Cardiac atrium fibroblast (primary cell): ENCODE data around the gene SPDYC. TPM values are rescaled to one million over a fixed set of nuclear protein-coding genes. Genes with fewer than 3 reads are reported as not detected.

Source experiments
- total RNA-seq: library from RNA; depleted of rRNA; stranded (reverse); fragments of >200 nt; gene quantifications from 2 replicates; pipeline ENCODE4 v1.2.3, GENCODE V29; 2015

The SPDYC gene, protein sequence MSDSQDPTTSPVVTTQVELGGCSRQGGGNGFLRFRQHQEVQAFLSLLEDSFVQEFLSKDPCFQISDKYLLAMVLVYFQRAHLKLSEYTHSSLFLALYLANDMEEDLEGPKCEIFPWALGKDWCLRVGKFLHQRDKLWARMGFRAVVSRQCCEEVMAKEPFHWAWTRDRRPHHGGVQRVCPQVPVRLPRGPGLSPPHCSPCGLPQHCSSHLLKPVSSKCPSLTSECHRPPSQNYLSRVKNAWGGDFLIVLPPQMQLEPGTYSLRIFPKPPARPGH
- not detected in 2 replicates for total RNA-seq

DNA sequence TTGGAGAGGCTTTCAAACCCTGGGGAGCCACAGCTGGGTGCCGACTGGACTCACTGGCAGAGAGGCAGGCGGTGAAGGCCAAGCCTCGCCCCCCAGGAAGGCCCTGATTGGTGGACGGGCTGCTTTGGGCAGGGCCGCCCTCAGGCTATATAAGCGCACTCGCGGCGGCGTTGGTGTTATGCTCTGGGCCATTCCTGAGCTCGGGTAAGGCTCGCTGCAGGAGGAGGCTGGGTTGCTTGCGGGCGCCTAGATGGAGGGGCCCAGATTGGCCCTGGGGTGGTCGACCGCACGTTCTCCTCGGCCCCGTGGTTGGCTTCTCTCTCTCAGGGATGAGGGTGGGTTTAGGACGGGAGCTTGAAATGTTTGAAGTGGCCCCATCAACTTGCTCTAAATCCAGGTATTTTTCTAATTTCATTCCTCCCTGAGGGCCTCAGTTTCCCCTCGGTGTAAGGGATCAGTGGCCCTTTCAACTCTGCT, at the start of gene SPDYC:
SPDYC (plus strand) TSS at position 176 of the 477 bp plus-strand sequence. CDS start 1,125 bp downstream, outside the sequence.

GRCh38 chr11:65121865-65122696, 48.0 kb upstream of the SPDYC start, which contains the start of the genes FAU and MRPL49:
TSS of gene FAU (minus strand) at chr11:65122134. CDS start at chr11:65121813, 321 bp downstream.
TSS of gene MRPL49 (plus strand) at chr11:65122321. CDS start at chr11:65122347, 26 bp downstream.

GRCh38 chr11:65134240-65134951, 35.6 kb upstream of the SPDYC start, which contains the start of gene SYVN1:
TSS of gene SYVN1 (minus strand) at chr11:65134519. CDS start at chr11:65133601, 918 bp downstream.

DNA sequence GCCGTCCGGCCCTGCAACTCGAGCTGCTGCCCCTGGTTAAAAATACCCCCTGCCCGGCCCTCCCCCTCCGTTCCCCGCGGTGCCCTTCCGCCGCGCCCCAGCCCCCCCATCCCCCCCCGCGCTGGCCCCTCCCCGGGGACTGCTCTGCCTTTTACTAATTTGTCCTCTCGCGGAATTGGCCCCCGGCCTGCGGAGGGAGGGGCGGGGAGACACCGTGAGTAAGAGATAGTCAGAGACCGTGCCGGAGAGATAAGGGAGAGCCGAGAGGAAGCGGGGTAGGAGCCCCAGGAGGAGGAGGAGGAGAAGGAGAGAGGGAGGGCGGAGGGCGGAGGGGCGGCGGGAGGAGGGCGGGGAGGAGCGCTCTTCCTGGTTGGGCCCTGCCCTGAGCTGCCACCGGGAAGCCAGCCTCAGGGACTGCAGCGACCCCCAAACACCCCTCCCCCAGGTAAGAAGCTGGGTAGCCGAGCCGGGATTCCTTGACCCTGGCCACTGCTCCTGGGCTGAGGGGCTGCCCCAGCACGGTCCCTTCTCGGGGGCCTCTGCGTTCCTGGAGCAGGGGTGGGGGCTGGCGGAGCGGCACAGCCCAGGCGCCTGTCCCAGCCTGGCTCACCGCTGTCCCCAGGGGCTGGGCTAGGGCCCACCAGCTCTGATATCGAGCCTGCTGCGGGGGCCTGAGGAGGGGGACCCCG, 11.7 kb downstream of the SPDYC start, which contains the start of gene CAPN1:
CAPN1 (plus strand) TSS at position 360 of the 689 bp plus-strand sequence. CDS start 774 bp downstream, outside the sequence.

Other genes starting within 250 kb of the SPDYC start
- 24.9 and 27.9 TPM in 2 replicates for gene PPP2R5B, start 245.5 kb upstream of the SPDYC start, total RNA-seq
- 2.6 TPM in 1 of 2 replicates, not detected in the other for gene GPHA2, start 234.3 kb upstream of the SPDYC start, total RNA-seq
- not detected in 2 replicates for gene MAJIN, start 198.1 kb upstream of the SPDYC start, total RNA-seq
- gene BATF2, start 173.3 kb upstream of the SPDYC start, total RNA-seq: 0.16 TPM in 1 of 2 replicates, not detected in the other
- gene ARL2, start 156.1 kb upstream of the SPDYC start, total RNA-seq: 97.5 and 157 TPM in 2 replicates
- gene SNX15, start 142.8 kb upstream of the SPDYC start, total RNA-seq: 10.0 and 12.8 TPM in 2 replicates
- gene SAC3D1, start 129.0 kb upstream of the SPDYC start, total RNA-seq: 10.4 and 10.5 TPM in 2 replicates
- 19.1 and 24.6 TPM in 2 replicates for gene NAALADL1, start 111.7 kb upstream of the SPDYC start, total RNA-seq
- 5.8 and 15.9 TPM in 2 replicates for gene CDCA5, start 86.2 kb upstream of the SPDYC start, total RNA-seq
- 52.3 and 67.3 TPM in 2 replicates for gene ZFPL1, start 86.0 kb upstream of the SPDYC start, total RNA-seq
- 231 and 236 TPM in 2 replicates for gene VPS51, start 74.0 kb upstream of the SPDYC start, total RNA-seq
- gene TM7SF2, start 58.4 kb upstream of the SPDYC start, total RNA-seq: 10.2 and 29.6 TPM in 2 replicates
- 10.1 and 13.8 TPM in 2 replicates for gene ZNHIT2, start 52.5 kb upstream of the SPDYC start, total RNA-seq
- 367 and 443 TPM in 2 replicates for gene FAU, start 48.1 kb upstream of the SPDYC start, total RNA-seq
- gene MRPL49, start 47.9 kb upstream of the SPDYC start, total RNA-seq: 35.7 and 41.5 TPM in 2 replicates
- 37.7 and 49.2 TPM in 2 replicates for gene SYVN1, start 35.7 kb upstream of the SPDYC start, total RNA-seq
- gene CAPN1, start 11.7 kb downstream of the SPDYC start, total RNA-seq: 134 and 170 TPM in 2 replicates
- gene POLA2, start 91.7 kb downstream of the SPDYC start, total RNA-seq: 2.7 and 5.3 TPM in 2 replicates
- gene CDC42EP2, start 144.6 kb downstream of the SPDYC start, total RNA-seq: 53.5 and 69.1 TPM in 2 replicates
- gene DPF2, start 163.6 kb downstream of the SPDYC start, total RNA-seq: 34.7 and 38.4 TPM in 2 replicates
- gene TIGD3, start 184.5 kb downstream of the SPDYC start, total RNA-seq: 0.49 TPM in 1 of 2 replicates, not detected in the other
- 2.0 and 8.1 TPM in 2 replicates for gene SLC25A45, start 212.4 kb downstream of the SPDYC start, total RNA-seq
- gene FRMD8, start 216.4 kb downstream of the SPDYC start, total RNA-seq: 43.7 and 43.9 TPM in 2 replicates